ENCODE measurements around the gene BTN2A1.
"Not testable (repeated sequence)": the region's sequence is repeated elsewhere in the genome, so short reads cannot be mapped to it uniquely, and the experiment has no call there.

BTN2A1 gene

GRCh38 chr6:26500102-26500501 is 42.3 kb downstream of the BTN2A1 start, which contains the start of gene BTN1A1:
Gene BTN1A1 (plus strand): TSS chr6:26500303. CDS start chr6:26501287, 984 bp downstream.
- no peak for DNase-seq

- DNase-seq, result no peak
These were observed 43.8 kb downstream of the BTN2A1 start for GRCh38 chr6:26501482-26501986.

GRCh38 chr6:26502165-26502564 is 44.4 kb downstream of the BTN2A1 start:
- no peak for DNase-seq

GRCh38 chr6:26502626-26503025 is 44.9 kb downstream of the BTN2A1 start:
- DNase-seq, result no peak

GRCh38 chr6:26507658-26508057 is 49.9 kb downstream of the BTN2A1 start:
- no peak for DNase-seq

GRCh38 chr6:26511033-26511432 is 53.3 kb downstream of the BTN2A1 start:
- not testable (repeated sequence) for DNase-seq

- no peak for DNase-seq
These were observed 57.2 kb downstream of the BTN2A1 start for GRCh38 chr6:26514984-26515383.

- DNase-seq, result no peak
These were observed 59.0 kb downstream of the BTN2A1 start for GRCh38 chr6:26516481-26517427.

Data from NCI-H2171 treated with DMSO at 0.1 percent for 48 hours (cell line).